HG02588 (cell line): ENCODE results near the gene CLRN1.

ENCODE experiments used
- ATAC-seq: cut with Tn5 transposase; IDR thresholded peaks from one replicate; pipeline ENCODE4 v1.9.1; 2021; ENCODE audit warnings: mild to moderate bottlenecking, moderate library complexity; ENCODE audit not compliant: unreplicated experiment

Gene CLRN1

GRCh38 chr3:150878290-150878689, 94.2 kb downstream of the CLRN1 start:
- no peak for ATAC-seq

- ATAC-seq = no peak
Measured at GRCh38 chr3:150877303-150877702, 95.2 kb downstream of the CLRN1 start.

- ATAC-seq = no peak
Measured at GRCh38 chr3:150876611-150877265, 95.8 kb downstream of the CLRN1 start.
